GM18907 (cell line): ENCODE results near the gene DHX34.
A peak's percentile ranks its signal among the peaks of the same experiment; 100 is the strongest.

Experiments
- ATAC-seq: cut with Tn5 transposase; IDR thresholded peaks from one replicate; pipeline ENCODE4 v1.9.1; 2021; ENCODE audit warnings: mild to moderate bottlenecking, moderate library complexity; ENCODE audit not compliant: unreplicated experiment

Gene DHX34

GRCh38 chr19:47415953-47416642 is 67.0 kb downstream of the DHX34 start:
- no peak for ATAC-seq

DNA sequence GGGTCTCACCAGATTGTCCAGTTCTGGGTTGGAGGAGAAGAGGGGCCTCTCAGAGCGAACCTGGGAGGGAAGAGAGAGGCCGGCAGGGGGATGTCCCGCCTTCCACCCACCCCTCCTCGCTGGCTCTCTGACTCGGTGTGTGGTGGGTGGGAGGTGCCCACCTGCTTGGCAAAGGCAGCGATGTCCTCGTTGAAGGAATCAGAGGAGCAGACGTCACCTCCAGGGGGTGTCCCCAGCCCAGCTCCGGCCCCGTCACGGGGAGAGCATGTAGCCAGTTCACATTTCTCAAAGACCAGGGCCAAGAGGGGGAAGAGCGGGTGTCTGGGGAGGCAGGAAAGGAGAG is 67.5 kb downstream of the DHX34 start:
- ATAC-seq = no peak

DNA sequence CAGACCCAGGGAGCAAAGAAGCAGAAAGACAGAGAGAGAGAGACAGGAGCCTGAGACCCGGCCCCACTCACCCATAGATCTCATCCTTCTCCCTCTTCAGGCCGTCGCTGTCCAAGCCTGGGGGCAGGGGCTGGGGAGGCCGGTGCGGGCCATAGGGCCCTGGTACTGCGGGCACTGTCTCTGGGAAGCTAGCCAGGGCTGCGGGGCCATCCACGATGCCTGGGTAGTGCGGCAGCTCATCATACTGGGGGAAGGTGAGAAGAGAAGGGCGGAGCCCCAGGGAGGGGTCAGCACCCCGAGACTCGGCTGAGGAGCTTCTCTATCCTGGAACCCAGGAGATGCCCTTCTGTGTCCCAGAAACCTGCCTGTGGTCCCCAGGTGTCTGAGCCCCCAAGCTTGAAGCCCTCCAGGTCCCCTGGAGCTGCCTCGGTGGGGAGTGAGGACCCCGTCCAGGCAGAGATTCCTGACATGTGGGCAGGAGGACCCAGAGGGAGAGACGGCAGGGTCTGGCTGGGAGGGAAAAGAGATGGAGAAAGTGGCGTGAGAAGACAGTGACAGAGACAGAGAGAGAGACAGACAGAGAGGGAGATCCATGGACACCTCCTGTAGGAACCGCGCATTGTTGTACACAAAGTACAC is 68.1 kb downstream of the DHX34 start:
- no peak for ATAC-seq

GRCh38 chr19:47417746-47418691 is 68.9 kb downstream of the DHX34 start:
- ATAC-seq = no peak

- ATAC-seq = no peak
These were observed 69.5 kb downstream of the DHX34 start for GRCh38 chr19:47418692-47419029.

DNA sequence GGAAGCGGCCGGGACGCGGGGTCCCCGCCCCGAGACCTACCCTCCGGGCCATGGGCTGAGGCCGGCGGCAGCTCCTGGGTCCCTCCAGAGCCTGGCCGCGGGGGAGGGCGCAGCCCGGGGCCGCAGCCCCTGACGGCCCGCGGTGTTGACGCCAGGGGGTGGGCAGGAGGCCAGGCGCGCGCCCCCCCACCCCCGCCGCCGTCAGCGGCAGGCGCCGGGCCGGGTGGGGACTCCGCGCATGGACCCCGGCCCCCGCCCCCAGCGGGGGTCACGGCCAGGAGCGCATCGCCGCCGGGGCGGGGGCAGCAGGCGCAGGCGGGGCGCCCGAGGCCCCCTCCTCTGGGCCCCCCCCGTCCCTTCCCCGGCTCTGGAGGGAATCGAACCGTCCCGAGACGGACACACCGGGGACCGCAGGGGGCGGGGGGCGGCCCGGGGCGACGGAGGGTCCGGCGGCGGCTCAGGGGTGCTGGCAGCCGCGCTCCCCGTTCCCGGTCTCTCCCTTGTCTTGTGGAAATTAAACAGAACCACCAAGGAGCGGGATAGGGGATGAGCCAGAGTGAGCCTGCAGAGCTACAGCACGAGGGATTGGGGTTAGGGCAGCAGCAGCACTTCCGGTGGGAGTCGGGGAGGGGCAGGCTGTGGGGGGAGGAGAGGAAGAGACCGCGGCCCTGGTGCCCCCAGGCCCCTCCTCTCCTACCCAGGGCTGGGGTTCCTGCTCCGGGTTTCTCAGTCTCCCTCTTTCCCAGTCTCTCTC is 70.1 kb downstream of the DHX34 start, which contains the start of gene MEIS3:
Gene MEIS3, minus strand, starts transcription at position 498 of the 754 bp plus-strand sequence. Its CDS starts 446 bp downstream, at position 52.
- no peak for ATAC-seq

DNA sequence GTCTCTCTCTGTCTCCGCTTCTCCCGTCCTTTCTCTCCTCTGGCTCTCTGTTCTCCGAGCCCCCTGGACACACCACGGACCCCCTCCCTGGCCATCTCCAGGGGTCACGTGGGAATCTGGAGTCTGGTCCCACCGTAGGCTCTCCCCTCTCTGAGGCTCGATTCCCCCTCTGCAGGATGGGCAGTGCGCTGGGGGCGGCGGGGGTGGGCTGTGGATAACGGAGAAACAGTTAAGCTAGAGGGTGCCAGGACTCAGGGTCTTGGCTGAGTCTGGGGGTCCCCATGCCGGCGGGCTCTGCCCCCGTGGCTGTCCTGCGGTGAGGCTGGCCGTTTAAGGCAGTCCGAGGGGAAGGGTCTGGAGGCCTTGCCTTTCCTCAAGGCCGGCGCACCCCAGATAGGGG is 70.7 kb downstream of the DHX34 start:
- no peak for ATAC-seq

GRCh38 chr19:47421244-47421786 is 72.2 kb downstream of the DHX34 start:
- no peak for ATAC-seq

GRCh38 chr19:47421844-47422395 is 72.8 kb downstream of the DHX34 start:
- ATAC-seq = no peak

GRCh38 chr19:47422417-47423163 is 73.5 kb downstream of the DHX34 start:
- ATAC-seq = no peak

GRCh38 chr19:47423203-47423882 is 74.2 kb downstream of the DHX34 start:
- no peak for ATAC-seq

- ATAC-seq = no peak
These were observed 78.4 kb downstream of the DHX34 start for GRCh38 chr19:47427241-47428176.

GRCh38 chr19:47428177-47428894 is 79.2 kb downstream of the DHX34 start:
- peak; percentile 42 for ATAC-seq

DNA sequence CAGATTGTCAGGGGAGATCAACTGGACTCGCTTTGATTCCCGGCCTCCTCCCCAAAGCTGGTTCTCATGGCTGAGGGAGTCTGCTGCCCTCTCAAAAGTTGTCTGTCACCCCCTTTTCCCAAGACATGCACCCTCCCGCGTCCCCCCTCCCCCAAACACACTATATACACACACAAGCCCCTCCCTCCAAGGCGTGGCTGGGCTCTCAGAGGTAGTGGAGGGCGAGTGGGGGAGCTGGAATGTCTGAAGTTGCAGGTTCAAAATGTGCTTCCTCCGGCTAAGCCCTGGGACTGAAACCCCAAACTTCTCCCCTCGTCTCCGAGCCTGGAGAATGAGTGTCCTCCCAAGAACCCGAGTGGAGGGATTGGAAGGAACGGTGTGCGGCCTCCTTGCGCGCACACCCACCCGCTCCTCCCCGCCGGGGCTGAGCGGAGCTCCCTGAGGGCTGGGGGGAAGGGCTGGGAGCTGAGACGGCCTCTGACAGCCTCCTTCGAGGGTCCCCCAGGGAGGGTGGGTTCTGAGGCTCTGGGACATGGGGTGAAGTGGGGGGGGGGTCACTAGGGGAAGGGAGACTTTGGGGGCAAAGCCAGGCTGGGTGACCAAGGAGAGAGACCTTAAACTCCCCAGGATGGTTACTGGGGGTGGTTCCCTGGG is 80.2 kb downstream of the DHX34 start:
- ATAC-seq = no peak

- ATAC-seq = no peak
These were observed 81.1 kb downstream of the DHX34 start for GRCh38 chr19:47430041-47430802.

DNA sequence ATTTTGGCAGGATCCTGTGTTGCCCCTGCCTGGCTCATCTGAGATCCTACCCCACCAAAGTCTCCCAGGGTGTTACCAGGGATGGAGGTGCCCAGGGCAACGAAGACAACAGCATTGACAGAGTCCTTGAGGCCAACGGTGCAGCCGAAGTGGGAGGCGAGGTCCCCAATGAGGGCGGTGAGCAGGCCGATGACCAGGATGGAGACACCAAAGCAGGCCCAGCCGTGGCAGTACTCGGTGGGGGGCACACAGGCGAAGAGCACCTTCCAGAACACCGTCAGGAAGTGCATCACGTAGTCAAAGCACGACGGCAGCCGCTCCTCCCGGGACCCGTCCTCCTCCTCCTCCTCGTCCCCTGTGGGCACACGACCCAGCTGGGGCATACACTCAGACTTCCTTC is 83.0 kb downstream of the DHX34 start:
- ATAC-seq = no peak
